ENCODE results near the gene OR8A1. TPM values are rescaled to one million over a fixed set of nuclear protein-coding genes. Genes with fewer than 3 reads are reported as not detected.

Gene OR8A1
- 0.23 TPM for total RNA-seq

DNA sequence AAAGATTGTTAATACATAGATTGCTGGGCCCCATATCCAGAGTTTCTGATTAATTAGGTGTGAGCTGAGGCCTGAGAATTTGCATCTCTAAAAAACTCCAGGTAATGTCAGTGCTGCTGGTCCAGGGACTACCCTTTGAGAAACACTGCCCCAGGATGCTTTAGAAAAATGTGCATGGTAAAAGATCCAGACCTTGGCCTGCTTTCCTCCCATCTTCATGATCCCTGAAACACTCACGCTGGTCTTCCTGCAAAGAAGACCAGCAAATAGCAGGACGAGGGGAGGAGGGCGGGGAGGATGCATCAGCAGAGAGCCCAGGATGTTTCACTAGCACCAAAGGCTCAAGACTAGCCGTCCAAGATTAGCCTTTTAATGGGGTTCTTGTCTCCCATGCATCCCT is at the start of gene OR8A1:
Gene OR8A1 (plus strand): TSS at position 301 of the 400 bp plus-strand sequence. CDS start 123 bp downstream, outside the sequence.

DNA sequence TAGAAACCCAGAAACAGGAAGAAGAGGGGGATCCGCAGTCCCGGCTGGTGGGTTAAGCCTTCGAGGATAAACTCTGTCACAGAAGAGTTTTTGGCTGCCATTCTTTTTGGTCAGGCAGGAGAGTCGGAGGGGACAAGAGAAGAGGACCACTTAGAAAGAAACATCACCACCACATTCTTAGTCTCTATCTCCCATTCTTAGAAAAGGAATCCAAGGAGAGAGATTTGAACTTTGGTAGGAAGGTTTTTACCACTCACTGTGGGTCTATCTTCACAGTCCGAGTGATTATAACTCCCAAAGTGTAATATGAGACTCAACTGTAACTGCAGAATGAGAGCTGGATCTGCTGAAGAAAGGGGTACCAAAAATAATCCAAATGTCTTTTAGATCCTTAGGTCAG is 26.2 kb upstream of the OR8A1 start, which contains the start of gene OR8B12:
Gene OR8B12 (minus strand): TSS at position 101 of the 400 bp plus-strand sequence. CDS start 0 bp downstream, at position 101.

DNA sequence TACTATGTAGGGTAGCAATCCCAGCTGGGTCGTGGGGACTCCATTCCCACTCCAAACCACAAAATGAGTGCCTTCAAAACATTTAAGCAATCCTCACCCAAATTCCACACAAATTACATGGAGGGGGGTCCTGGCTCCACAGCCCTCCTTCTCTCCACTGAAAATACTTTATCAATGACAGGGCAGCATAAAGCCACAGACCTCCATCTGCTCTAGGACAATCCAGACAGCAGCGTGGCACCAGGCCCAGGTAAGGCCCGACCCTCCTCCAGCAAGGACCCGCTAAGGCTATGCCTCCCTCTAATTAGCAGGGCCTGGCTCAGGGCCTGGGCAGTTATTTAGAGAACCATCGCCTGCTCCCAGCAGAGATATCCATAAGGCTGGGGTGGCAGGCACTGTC is 41.3 kb downstream of the OR8A1 start, which contains the start of gene PANX3:
Gene PANX3 (plus strand): TSS at position 365 of the 400 bp plus-strand sequence. CDS start 129 bp downstream, outside the sequence.

Small RNA genes within 50 kb of the gene (small RNA-seq; reads per million reads assigned to genes)
- gene OR8A3P: not detected

Other genes starting within 250 kb of the OR8A1 start
- not detected for gene OR8D2, start 249.8 kb upstream of the OR8A1 start, total RNA-seq
- not detected for gene OR8B2, start 185.5 kb upstream of the OR8A1 start, total RNA-seq
- gene OR8B3, start 171.0 kb upstream of the OR8A1 start, total RNA-seq: not detected
- gene OR8B4, start 145.1 kb upstream of the OR8A1 start, total RNA-seq: not detected
- gene OR8B8, start 124.3 kb upstream of the OR8A1 start, total RNA-seq: not detected
- not detected for gene OR8B12, start 26.3 kb upstream of the OR8A1 start, total RNA-seq
- gene PANX3, start 41.4 kb downstream of the OR8A1 start, total RNA-seq: not detected
- 51.0 TPM for gene TBRG1, start 52.9 kb downstream of the OR8A1 start, total RNA-seq
- gene SIAE, start 103.7 kb downstream of the OR8A1 start, total RNA-seq: 22.6 TPM
- gene SPA17, start 103.9 kb downstream of the OR8A1 start, total RNA-seq: 16.4 TPM
- 3.7 TPM for gene NRGN, start 169.9 kb downstream of the OR8A1 start, total RNA-seq
- gene VSIG2, start 182.3 kb downstream of the OR8A1 start, total RNA-seq: not detected
- gene ESAM, start 192.3 kb downstream of the OR8A1 start, total RNA-seq: 8.3 TPM
- 21.5 TPM for gene MSANTD2, start 230.4 kb downstream of the OR8A1 start, total RNA-seq